HepG2 (cell line): ENCODE measurements around the gene CD300LG. TPM values are rescaled to one million over a fixed set of nuclear protein-coding genes. Genes with fewer than 3 reads are reported as not detected.

Source experiments
- ATAC-seq: fragments of 200-7000 bp; cut with Tn5 transposase; 3 replicates; pipeline ENCODE4 v1.9.1; 2020; ENCODE audit warnings: mild to moderate bottlenecking, moderate library complexity
- BruUV-seq: library from RNA; stranded (reverse); fragments of 400-500 nt; replicated peaks from 2 replicates; lab custom pipeline; 2021; lab: Mats Ljungman, UMichigan
- CTCF ChIA-PET: fragments of 300-600 bp; formaldehyde crosslinking; extraction: SDS; loops from one replicate; lab custom pipeline; 2021; ENCODE audit warnings: low total read pairs, inconsistent platforms, low intra/inter-chr PET ratio; lab: Yijun Ruan, JAX
- POLR2A ChIA-PET: fragments of 350-600 bp; sonication (Branson Sonifier 250); formaldehyde crosslinking; loops from one replicate; lab custom pipeline; 2020; ENCODE audit warnings: antibody characterized with exemption, inconsistent platforms; lab: Yijun Ruan, JAX
- DNase-seq: peaks from one replicate; pipeline ENCODE4 v3.0.0-alpha.2; 2015; ENCODE audit warnings: low spot score
- FAIRE-seq: peaks from 3 replicates; lab custom pipeline; 2011; peaks lifted over from hg19 to GRCh38; lab: Jason Lieb, UNC
- H2AFZ ChIP-seq: one replicate; pipeline ENCODE4 v1.6.1; 2011; ENCODE audit warnings: low read length, inconsistent platforms
- H3K27ac ChIP-seq: fragments of 300-600 bp; 3 replicates; pipeline ENCODE4 v1.8.0; 2011; ENCODE audit warnings: mixed run types, mild to moderate bottlenecking, mixed read lengths, low read length, inconsistent platforms; ENCODE audit not compliant: insufficient read depth; ENCODE audit errors: extremely low read length
- H3K27me3 ChIP-seq, 2 experiments: fragments of 200-600 bp in 1 of 2; 2 replicates in 1 of 2; 3 replicates in 1 of 2; pipeline versions ENCODE4 v1.6.0 to v1.8.0; 2011; ENCODE audit warnings: low read length in 2 of 2, mild to moderate bottlenecking in 2 of 2, moderate library complexity in 2 of 2, inconsistent platforms in 1 of 2; ENCODE audit not compliant: insufficient read depth in 2 of 2, control insufficient read depth in 1 of 2
- H3K36me3 ChIP-seq, 2 experiments: fragments of 200-600 bp in 1 of 2; replicated peaks in 1 of 2; 2 replicates in 1 of 2; 3 replicates in 1 of 2; pipeline versions ENCODE4 v1.5.1 to v1.8.0; 2011; ENCODE audit warnings: low read length in 2 of 2, inconsistent platforms in 1 of 2; ENCODE audit not compliant: insufficient read depth in 2 of 2, control insufficient read depth in 1 of 2
- H3K4me1 ChIP-seq: 2 replicates; pipeline ENCODE4 v1.5.1; 2012; ENCODE audit warnings: low read length, inconsistent platforms; ENCODE audit not compliant: insufficient read depth
- H3K4me2 ChIP-seq: 2 replicates; pipeline ENCODE4 v1.6.0; 2011; ENCODE audit warnings: low read depth, low read length, inconsistent platforms
- H3K4me3 ChIP-seq, 3 experiments: fragments of 200-600 bp in 1 of 3; sonication (generic), shearing (Covaris generic) in 1 of 3; replicated peaks in 1 of 3; 2 replicates each; pipeline ENCODE4 v1.5.1; 2011 to 2016; ENCODE audit warnings: low read length in 3 of 3, inconsistent platforms in 2 of 3, low read depth in 2 of 3, mild to moderate bottlenecking in 2 of 3, control low read depth in 1 of 3, mixed read lengths in 1 of 3; ENCODE audit not compliant: insufficient read depth in 1 of 3
- H3K79me2 ChIP-seq: one replicate; pipeline ENCODE4 v1.6.1; 2011; ENCODE audit warnings: low read length, inconsistent platforms; ENCODE audit not compliant: insufficient read depth
- H3K9ac ChIP-seq: 2 replicates; pipeline ENCODE4 v1.6.0; 2011; ENCODE audit warnings: mild to moderate bottlenecking, low read depth, low read length, inconsistent platforms; ENCODE audit not compliant: insufficient read depth
- H3K9me3 ChIP-seq: 2 replicates; pipeline ENCODE4 v1.5.1; 2012; ENCODE audit warnings: mild to moderate bottlenecking, low read length
- H4K20me1 ChIP-seq: 2 replicates; pipeline ENCODE4 v1.6.0; 2011; ENCODE audit warnings: inconsistent platforms, mild to moderate bottlenecking, low read length, moderate library complexity; ENCODE audit not compliant: insufficient read depth
- ATM ChIP-seq: fragments of 450-650 bp; IDR thresholded peaks from 2 replicates; pipeline ENCODE4 v1.7.1; 2017; ENCODE audit warnings: mild to moderate bottlenecking, borderline replicate concordance
- FOXA1 ChIP-seq, 2 experiments: fragments of 450-650 bp in 1 of 2; sonication (generic) in 1 of 2; formaldehyde crosslinking in 1 of 2; IDR thresholded peaks; 2 replicates each; pipeline versions ENCODE4 v1.4.0 to v1.6.1; 2016 to 2020; ENCODE audit warnings: missing genetic modification reagents in 1 of 2
- IRF2 ChIP-seq: IDR thresholded peaks from 2 replicates; pipeline ENCODE4 v1.6.1; 2018; ENCODE audit warnings: missing genetic modification reagents, missing compliant biosample characterization
- KAT2B ChIP-seq: fragments of 150-350 bp; IDR thresholded peaks from 2 replicates; pipeline ENCODE4 v1.6.1; 2014; ENCODE audit warnings: low read depth, low read length, borderline replicate concordance
- MAF1 ChIP-seq: sonication (generic); formaldehyde crosslinking; IDR thresholded peaks from 2 replicates; pipeline ENCODE4 v1.5.0; 2020; ENCODE audit warnings: missing genetic modification reagents, borderline replicate concordance
- MIER3 ChIP-seq: IDR thresholded peaks from 2 replicates; pipeline ENCODE4 v1.6.1; 2016; ENCODE audit warnings: missing compliant biosample characterization, borderline replicate concordance
- PHF8 ChIP-seq: sonication (generic); formaldehyde crosslinking; IDR thresholded peaks from 2 replicates; pipeline ENCODE4 v1.5.0; 2020; ENCODE audit warnings: missing genetic modification reagents
- RORA ChIP-seq: sonication (generic); formaldehyde crosslinking; IDR thresholded peaks from 2 replicates; pipeline ENCODE4 v1.5.0; 2020; ENCODE audit warnings: mild to moderate bottlenecking, missing genetic modification reagents, moderate library complexity
- RXRA ChIP-seq: sonication (generic); formaldehyde crosslinking; IDR thresholded peaks from 2 replicates; pipeline ENCODE4 v1.5.1; 2020; ENCODE audit warnings: missing genetic modification reagents
- ZFAT ChIP-seq: sonication (generic); formaldehyde crosslinking; conservative IDR thresholded peaks from 2 replicates; pipeline ENCODE4 v1.8.1; 2023; ENCODE audit warnings: missing genetic modification reagents, inconsistent platforms
- ZNF720 ChIP-seq: sonication (generic); formaldehyde crosslinking; IDR thresholded peaks from 2 replicates; pipeline ENCODE4 v1.4.0; 2020; ENCODE audit warnings: missing genetic modification reagents
- ZNF746 ChIP-seq: sonication (generic); formaldehyde crosslinking; IDR thresholded peaks from 2 replicates; pipeline ENCODE4 v1.8.0; 2022; ENCODE audit warnings: mild to moderate bottlenecking, missing genetic modification reagents
- whole genome bisulfite sequencing: methylation state at CpG from one replicate; pipeline ENCODE4 v1.1.6; 2017; ENCODE audit warnings: low lambda C conversion rate; 5-methylcytosine and 5-hydroxymethylcytosine counted together
- in situ Hi-C: cut with HindIII; loops from 2 replicates; pipeline ENCODE4 v1.10.0; 2017; ENCODE audit warnings: low pct_unique_long_range_greater_than_20kb; ENCODE audit not compliant: extremely low pct_ligation_motif_present
- intact Hi-C: fragments of 100-400 bp; cut with micrococcal nuclease; formaldehyde crosslinking; loops from one replicate; pipeline ENCODE4 v1.10.0; 2022; ENCODE audit not compliant: unreplicated experiment
- polyA plus RNA-seq, 8 experiments: library from polyadenylated mRNA; depleted of rRNA in 3 of 8; stranded (reverse) in 7 of 8; unstranded in 1 of 8; fragments of >200 nt; fragmentation: Illumina TruSeq in 4 of 8; extraction: Trizol in 4 of 8; gene quantifications; 2 replicates each; pipeline versions ENCODE4 v1.2.1 to v1.2.3, GENCODE V29; 2011 to 2016; ENCODE audit warnings: low read depth in 4 of 8, missing spikeins in 1 of 8, mixed read lengths in 1 of 8; ENCODE audit not compliant: insufficient read depth in 1 of 8
- total RNA-seq, 5 experiments: library from RNA; depleted of rRNA; stranded (reverse); fragments of >200 nt; fragmentation: Illumina TruSeq; extraction: Trizol; gene quantifications; 2 replicates each; pipeline ENCODE4 v1.2.3, GENCODE V29; 2016; ENCODE audit warnings: low read depth in 1 of 5
- TF ChIP-seq, protein P1 (sequence below): sonication (generic); formaldehyde crosslinking; IDR thresholded peaks from 2 replicates; pipeline ENCODE4 v1.4.0; 2020; ENCODE audit warnings: mild to moderate bottlenecking, missing genetic modification reagents
- TF ChIP-seq, protein P2 (sequence below): sonication (generic); formaldehyde crosslinking; IDR thresholded peaks from 2 replicates; pipeline ENCODE4 v1.8.1; 2022; ENCODE audit warnings: mild to moderate bottlenecking, missing genetic modification reagents
- TF ChIP-seq, protein P3 (sequence below): sonication (generic); formaldehyde crosslinking; IDR thresholded peaks from 2 replicates; pipeline ENCODE4 v1.5.0; 2020; ENCODE audit warnings: missing genetic modification reagents
- TF ChIP-seq, protein P4 (sequence below): sonication (generic); formaldehyde crosslinking; IDR thresholded peaks from 2 replicates; pipeline ENCODE4 v1.5.0; 2020; ENCODE audit warnings: mild to moderate bottlenecking, missing genetic modification reagents
- TF ChIP-seq, protein P5 (sequence below): sonication (generic); formaldehyde crosslinking; IDR thresholded peaks from 2 replicates; pipeline ENCODE4 v1.5.0; 2020; ENCODE audit warnings: missing genetic modification reagents
- TF ChIP-seq, protein P6 (sequence below): sonication (generic); formaldehyde crosslinking; IDR thresholded peaks from 2 replicates; pipeline ENCODE4 v1.4.0; 2020; ENCODE audit warnings: mild to moderate bottlenecking, missing genetic modification reagents

Gene CD300LG
- total and polyA plus RNA-seq, 2 of the 13 experiments (the other 11 are each of a cell fraction or from before 2014, with no cell fraction given) = not detected

DNA sequence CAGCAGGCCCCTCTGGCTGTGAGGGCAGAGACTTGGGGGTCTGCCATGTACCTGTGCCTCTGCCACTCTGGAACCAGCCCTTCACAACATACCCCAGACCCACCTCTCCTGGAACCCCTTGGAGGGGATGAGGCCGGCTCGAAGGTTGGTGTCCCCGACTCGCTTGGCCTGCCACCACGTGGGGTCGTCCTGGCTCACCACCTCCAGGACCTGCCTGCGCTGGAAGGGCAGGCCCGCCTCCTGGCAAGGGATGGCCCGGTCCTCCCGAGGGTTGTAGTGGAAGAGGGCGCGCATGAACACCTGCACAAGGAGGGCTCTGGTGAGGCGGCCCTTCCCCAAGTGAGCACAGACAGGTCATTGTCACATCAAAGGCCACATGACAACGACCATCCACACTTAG is 26.2 kb upstream of the CD300LG start (continued):
- TF ChIP-seq, protein P1, sequence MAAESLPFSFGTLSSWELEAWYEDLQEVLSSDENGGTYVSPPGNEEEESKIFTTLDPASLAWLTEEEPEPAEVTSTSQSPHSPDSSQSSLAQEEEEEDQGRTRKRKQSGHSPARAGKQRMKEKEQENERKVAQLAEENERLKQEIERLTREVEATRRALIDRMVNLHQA (CRISPR knock-in tag) = no peak
- TF ChIP-seq ZNF746 (CRISPR knock-in tag) (no peak), ZFAT (CRISPR knock-in tag) (no peak), RORA (CRISPR knock-in tag) (no peak)
- TF ChIP-seq, protein P2, sequence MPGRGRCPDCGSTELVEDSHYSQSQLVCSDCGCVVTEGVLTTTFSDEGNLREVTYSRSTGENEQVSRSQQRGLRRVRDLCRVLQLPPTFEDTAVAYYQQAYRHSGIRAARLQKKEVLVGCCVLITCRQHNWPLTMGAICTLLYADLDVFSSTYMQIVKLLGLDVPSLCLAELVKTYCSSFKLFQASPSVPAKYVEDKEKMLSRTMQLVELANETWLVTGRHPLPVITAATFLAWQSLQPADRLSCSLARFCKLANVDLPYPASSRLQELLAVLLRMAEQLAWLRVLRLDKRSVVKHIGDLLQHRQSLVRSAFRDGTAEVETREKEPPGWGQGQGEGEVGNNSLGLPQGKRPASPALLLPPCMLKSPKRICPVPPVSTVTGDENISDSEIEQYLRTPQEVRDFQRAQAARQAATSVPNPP (CRISPR knock-in tag) = no peak

DNA sequence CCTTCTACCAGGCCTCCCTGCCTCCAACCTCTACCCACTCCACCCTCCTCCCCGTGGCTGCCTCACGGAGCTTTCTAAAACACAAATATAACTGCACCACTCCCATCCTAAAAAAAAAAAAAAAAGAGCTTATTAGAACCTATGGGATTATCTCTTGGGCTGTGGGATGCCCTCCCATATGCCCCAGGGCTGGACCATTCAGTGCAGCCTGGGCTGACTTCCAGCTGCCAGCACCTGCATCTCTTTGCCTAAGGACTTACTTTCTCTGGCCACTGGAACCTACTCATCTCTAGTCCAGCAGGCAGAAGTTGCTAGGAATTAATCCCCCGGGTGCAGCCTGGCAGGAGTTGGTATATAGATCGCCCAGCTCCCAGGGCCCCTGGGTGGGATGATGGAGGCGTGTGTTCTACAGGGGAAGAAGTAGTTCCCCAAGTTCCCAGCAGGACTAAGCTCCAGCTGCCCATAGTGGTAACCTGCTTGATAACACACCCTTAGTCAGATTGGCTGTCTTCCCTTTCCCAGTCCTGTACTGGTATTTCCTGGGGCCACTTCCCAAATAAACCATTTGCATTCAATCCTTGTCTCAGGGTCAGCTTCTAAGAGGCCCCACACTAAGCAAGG is 24.3 kb upstream of the CD300LG start:
- ChIA-PET CTCF (no interaction called here), POLR2A (no interaction called here)
- Histone ChIP-seq H3K4me1 (no peaks in the 10 kb centered on the region), H4K20me1 (no peaks in the 10 kb centered on the region), H3K27me3 (no peaks in the 10 kb centered on the region), H3K36me3 (no peaks in the 10 kb centered on the region; a peak in 1 of 5 replicates), H3K27ac (no peak overlapping the region), H3K9me3 (no peaks in the 10 kb centered on the region), H3K4me2 (no peak overlapping the region), H3K79me2 (no peaks in the 10 kb centered on the region), H3K4me3 (no peak overlapping the region), H3K9ac (no peak overlapping the region), H2AFZ (no peak overlapping the region)
- in situ Hi-C loops = no loop called here
- WGBS = 69% methylated on average over 4 of the region's 5 CpGs
- DNase-seq (no peak), ATAC-seq (peak; percentile 37; the same call in 2 of the 3 replicates), FAIRE-seq (no peak)
- intact Hi-C loops = no loop called here
- no TSS peak for BruUV-seq
- no peak for TF ChIP-seq FOXA1 (IDR thresholded peaks at IDR 0.05)
- no peak for TF ChIP-seq FOXA1 (CRISPR knock-in tag; IDR thresholded peaks at IDR 0.05)
- TF ChIP-seq, protein P3, sequence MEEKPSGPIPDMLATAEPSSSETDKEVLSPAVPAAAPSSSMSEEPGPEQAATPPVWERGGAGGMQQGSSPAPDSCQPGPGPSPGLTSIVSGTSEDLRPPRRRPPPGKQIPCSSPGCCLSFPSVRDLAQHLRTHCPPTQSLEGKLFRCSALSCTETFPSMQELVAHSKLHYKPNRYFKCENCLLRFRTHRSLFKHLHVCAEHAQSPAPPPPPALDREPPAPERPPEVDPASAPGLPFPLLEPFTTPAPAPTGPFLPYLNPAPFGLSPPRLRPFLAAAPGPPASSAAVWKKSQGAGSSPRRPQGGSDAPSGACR = no peak
- TF ChIP-seq, protein P4, sequence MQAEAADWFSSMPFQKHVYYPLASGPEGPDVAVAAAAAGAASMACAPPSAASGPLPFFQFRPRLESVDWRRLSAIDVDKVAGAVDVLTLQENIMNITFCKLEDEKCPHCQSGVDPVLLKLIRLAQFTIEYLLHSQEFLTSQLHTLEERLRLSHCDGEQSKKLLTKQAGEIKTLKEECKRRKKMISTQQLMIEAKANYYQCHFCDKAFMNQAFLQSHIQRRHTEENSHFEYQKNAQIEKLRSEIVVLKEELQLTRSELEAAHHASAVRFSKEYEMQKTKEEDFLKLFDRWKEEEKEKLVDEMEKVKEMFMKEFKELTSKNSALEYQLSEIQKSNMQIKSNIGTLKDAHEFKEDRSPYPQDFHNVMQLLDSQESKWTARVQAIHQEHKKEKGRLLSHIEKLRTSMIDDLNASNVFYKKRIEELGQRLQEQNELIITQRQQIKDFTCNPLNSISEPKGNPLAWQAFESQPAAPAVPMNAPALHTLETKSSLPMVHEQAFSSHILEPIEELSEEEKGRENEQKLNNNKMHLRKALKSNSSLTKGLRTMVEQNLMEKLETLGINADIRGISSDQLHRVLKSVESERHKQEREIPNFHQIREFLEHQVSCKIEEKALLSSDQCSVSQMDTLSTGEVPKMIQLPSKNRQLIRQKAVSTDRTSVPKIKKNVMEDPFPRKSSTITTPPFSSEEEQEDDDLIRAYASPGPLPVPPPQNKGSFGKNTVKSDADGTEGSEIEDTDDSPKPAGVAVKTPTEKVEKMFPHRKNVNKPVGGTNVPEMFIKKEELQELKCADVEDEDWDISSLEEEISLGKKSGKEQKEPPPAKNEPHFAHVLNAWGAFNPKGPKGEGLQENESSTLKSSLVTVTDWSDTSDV (CRISPR knock-in tag) = no peak
- TF ChIP-seq, protein P5, sequence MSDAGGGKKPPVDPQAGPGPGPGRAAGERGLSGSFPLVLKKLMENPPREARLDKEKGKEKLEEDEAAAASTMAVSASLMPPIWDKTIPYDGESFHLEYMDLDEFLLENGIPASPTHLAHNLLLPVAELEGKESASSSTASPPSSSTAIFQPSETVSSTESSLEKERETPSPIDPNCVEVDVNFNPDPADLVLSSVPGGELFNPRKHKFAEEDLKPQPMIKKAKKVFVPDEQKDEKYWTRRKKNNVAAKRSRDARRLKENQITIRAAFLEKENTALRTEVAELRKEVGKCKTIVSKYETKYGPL (CRISPR knock-in tag) = no peak
- no peak for TF ChIP-seq RXRA (CRISPR knock-in tag)
- no peak for TF ChIP-seq MIER3 (CRISPR knock-in tag)
- no peak for TF ChIP-seq MAF1 (CRISPR knock-in tag)
- no peak for TF ChIP-seq ZNF720 (CRISPR knock-in tag)
- no peak for TF ChIP-seq KAT2B
- TF ChIP-seq PHF8 (CRISPR knock-in tag) = no peak
- TF ChIP-seq ATM = no peak
- TF ChIP-seq IRF2 (CRISPR knock-in tag) = no peak
- TF ChIP-seq, protein P6, sequence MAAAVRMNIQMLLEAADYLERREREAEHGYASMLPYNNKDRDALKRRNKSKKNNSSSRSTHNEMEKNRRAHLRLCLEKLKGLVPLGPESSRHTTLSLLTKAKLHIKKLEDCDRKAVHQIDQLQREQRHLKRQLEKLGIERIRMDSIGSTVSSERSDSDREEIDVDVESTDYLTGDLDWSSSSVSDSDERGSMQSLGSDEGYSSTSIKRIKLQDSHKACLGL (CRISPR knock-in tag) = no peak
